NCI-H82 (cell line): ENCODE results near the gene KCNQ1.

Experiments
- DNase-seq: peaks from one replicate; lab custom pipeline; 2025; lab: John Stamatoyannopoulos, UW

The KCNQ1 gene

GRCh38 chr11:2883979-2884815 lies 439.4 kb downstream of the KCNQ1 start:
- DNase-seq, result no peak

GRCh38 chr11:2885017-2885677 lies 440.3 kb downstream of the KCNQ1 start:
- DNase-seq, result peak; percentile 28

GRCh38 chr11:2885678-2886081 lies 440.9 kb downstream of the KCNQ1 start, which contains the start of gene CDKN1C:
Gene CDKN1C (minus strand): TSS chr11:2885775. CDS start chr11:2885456, 319 bp downstream.
- DNase-seq, result peak; percentile 75

- peak; percentile 49 for DNase-seq
These were observed 441.5 kb downstream of the KCNQ1 start for GRCh38 chr11:2886191-2886894.

GRCh38 chr11:2886936-2887335 lies 442.1 kb downstream of the KCNQ1 start:
- no peak for DNase-seq

GRCh38 chr11:2887515-2888195 lies 442.8 kb downstream of the KCNQ1 start:
- DNase-seq, result no peak

GRCh38 chr11:2888266-2888968 lies 443.6 kb downstream of the KCNQ1 start:
- DNase-seq, result peak; percentile 81

GRCh38 chr11:2889362-2890273 lies 444.8 kb downstream of the KCNQ1 start:
- DNase-seq, result no peak

- no peak for DNase-seq
These were observed 445.9 kb downstream of the KCNQ1 start for GRCh38 chr11:2890466-2891294.

- peak; percentile 20 for DNase-seq
These were observed 446.8 kb downstream of the KCNQ1 start for GRCh38 chr11:2891326-2892214.

GRCh38 chr11:2892215-2892966 lies 447.6 kb downstream of the KCNQ1 start:
- DNase-seq, result peak; percentile 68

- no peak for DNase-seq
These were observed 448.2 kb downstream of the KCNQ1 start for GRCh38 chr11:2892967-2893528.

GRCh38 chr11:2893935-2894334 lies 449.1 kb downstream of the KCNQ1 start:
- no peak for DNase-seq

- DNase-seq, result no peak
These were observed 451.2 kb downstream of the KCNQ1 start for GRCh38 chr11:2896047-2896446.

- no peak for DNase-seq
These were observed 452.2 kb downstream of the KCNQ1 start for GRCh38 chr11:2897048-2897447.

- no peak for DNase-seq
These were observed 453.7 kb downstream of the KCNQ1 start for GRCh38 chr11:2898366-2899079.
